Pancreas (tissue), 10 donors: ENCODE data around the gene AZGP1. TPM values are rescaled to one million over a fixed set of nuclear protein-coding genes. Genes with fewer than 3 reads are reported as not detected.

ENCODE experiments used
- ATAC-seq, 4 donors: fragments of 200-7000 bp; cut with Tn5 transposase; one replicate each; pipeline versions ENCODE4 v1.8.0 to v1.9.1; 2020; ENCODE audit warnings: mild to moderate bottlenecking in 4 of 4, moderate library complexity in 4 of 4
- DNase-seq, 6 donors: peaks; one replicate each; pipeline ENCODE4 v3.0.0-alpha.2; 2020
- FAIRE-seq: peaks from 2 replicates; lab custom pipeline; 2012; peaks lifted over from hg19 to GRCh38; lab: Jason Lieb, UNC
- H3K27ac ChIP-seq, 4 donors: fragments of 200-600 bp; sonication (generic); 1 replicate in 3 of 4; 2 replicates in 1 of 4; pipeline versions ENCODE4 v1.5.0 to v1.8.0; 2020
- H3K27me3 ChIP-seq, 4 donors: fragments of 200-600 bp; one replicate each; pipeline ENCODE4 v1.8.0; 2021
- H3K36me3 ChIP-seq, 3 donors: fragments of 200-600 bp; sonication (generic) in 1 of 3; one replicate each; pipeline versions ENCODE4 v1.5.0 to v1.8.0; 2020 to 2021
- H3K4me1 ChIP-seq, 3 donors: fragments of 200-600 bp; one replicate each; pipeline ENCODE4 v1.8.0; 2021
- H3K4me3 ChIP-seq, 4 donors: fragments of 200-600 bp; sonication (generic) in 2 of 4; one replicate each; pipeline versions ENCODE4 v1.5.0 to v1.8.0; 2020 to 2021
- H3K9me3 ChIP-seq, 4 donors: fragments of 200-600 bp; one replicate each; pipeline ENCODE4 v1.8.0; 2021
- WGBS, 2 donors: extraction: QIAGEN DNeasy Blood & Tissue Kit; methylation state at CpG; one replicate each; pipeline ENCODE4 v1.1.7; 2013; 5-methylcytosine and 5-hydroxymethylcytosine counted together
- intact Hi-C, 3 donors: fragments of 100-400 bp; cut with DNase I; formaldehyde crosslinking; loops; one replicate each; pipeline versions ENCODE4 v1.11.1 to v1.14.2; 2022
- polyA plus RNA-seq, 2 donors: library from polyadenylated mRNA; stranded (reverse); fragments of 200-250 nt; gene quantifications; one replicate each; pipeline ENCODE4 v1.2.3, GENCODE V29; 2013
- total RNA-seq, 6 donors: library from RNA; stranded (reverse); fragmentation: NEBNext Ultra II Directional in 4 of 6; extraction: Animal tissue kit (Norgen Biotek cat#: 25700) in 4 of 6; gene quantifications; one replicate each; pipeline versions ENCODE4 v1.2.1 to v1.2.4, GENCODE V29; 2021 to 2023
- TF ChIP-seq, protein P1 (sequence below), 4 donors: fragments of 200-600 bp; sonication (generic) in 3 of 4; IDR thresholded peaks; one replicate each; pipeline versions ENCODE4 v1.5.0 to v1.8.0; 2021; ENCODE audit warnings: antibody characterized with exemption in 4 of 4
- donor health status: healthy with polysubstance abuse.
- donor health status: DM: no; HTN: no; CAD: no; lungs with moderate emphysema.
- donor health status: DM: no; HTN: no; CAD: no.
- donor health status: control.
- donor health status: control.
- donor health status: Bipolar disorder and iron deficiency.
- donor health status: DM: yes; HTN: yes; CAD: no.
- donor health status: DM: no; HTN: no; CAD: no.
- donor health status: DM: no; HTN: no; CAD: no.
- donor health status: DM: yes; HTN: yes; CAD: no.

Gene AZGP1
- total RNA-seq = 100 to 1,000 TPM; 174 to 262 (median 214) TPM
- 100 to 1,000 TPM; 362 to 686 TPM for polyA plus RNA-seq

DNA sequence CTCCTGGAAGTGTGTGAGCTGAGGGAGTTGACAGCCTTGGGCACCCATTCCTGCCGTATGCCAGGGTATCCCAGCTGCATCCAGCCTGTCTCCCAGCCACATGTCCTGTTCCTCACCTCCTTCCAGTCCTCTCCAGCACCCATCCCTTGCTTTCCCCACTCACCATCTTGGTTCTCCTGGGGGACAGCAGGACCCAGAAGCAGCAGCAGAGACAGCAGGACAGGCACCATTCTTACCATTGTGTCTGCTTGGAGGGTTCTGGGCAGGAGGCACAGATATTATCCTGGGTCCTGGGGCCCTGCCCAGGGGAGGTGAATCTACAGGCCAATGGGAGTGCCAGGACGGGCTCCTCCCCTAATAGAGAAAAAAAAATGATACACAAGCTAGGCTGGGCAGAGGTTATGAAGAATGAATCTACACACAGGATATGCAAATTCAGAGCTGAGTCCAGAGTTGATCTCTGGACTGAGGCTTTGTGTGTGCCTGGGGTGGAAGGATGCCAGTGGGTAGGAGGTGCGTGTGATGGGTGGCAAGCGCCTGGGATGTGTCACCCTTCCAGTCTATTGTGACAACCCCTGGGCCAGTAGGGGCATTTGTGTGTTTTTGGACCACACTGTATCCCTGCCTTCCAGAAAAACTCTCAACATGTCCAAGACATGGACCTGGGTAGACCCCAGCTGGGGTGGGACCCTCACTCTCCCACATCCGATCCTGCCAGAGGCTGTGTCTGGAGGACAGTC is at the start of gene AZGP1:
TSS of gene AZGP1 (minus strand) at position 250 of the 740 bp plus-strand sequence. CDS start at position 239, 11 bp downstream.
- FAIRE-seq (no peak), DNase-seq (peak; percentile 71 to 89 (median 84)), ATAC-seq (peak; percentile 95 to 97 (median 96))
- peaks cover 0 to 4% (median 0%) of the 10 kb centered on the region in 3 donors for H3K36me3 ChIP-seq
- intact Hi-C loops = no loop called here
- peak within 1 kb of the TSS; percentile 7 to 46 (median 34) for H3K4me3 ChIP-seq
- H3K4me1 ChIP-seq = peaks cover 0 to 11% (median 0%) of the 10 kb centered on the region in 3 donors
- H3K9me3 ChIP-seq = no peaks in the 10 kb centered on the region
- no peaks in the 10 kb centered on the region for H3K27me3 ChIP-seq
- TF ChIP-seq, protein P1, sequence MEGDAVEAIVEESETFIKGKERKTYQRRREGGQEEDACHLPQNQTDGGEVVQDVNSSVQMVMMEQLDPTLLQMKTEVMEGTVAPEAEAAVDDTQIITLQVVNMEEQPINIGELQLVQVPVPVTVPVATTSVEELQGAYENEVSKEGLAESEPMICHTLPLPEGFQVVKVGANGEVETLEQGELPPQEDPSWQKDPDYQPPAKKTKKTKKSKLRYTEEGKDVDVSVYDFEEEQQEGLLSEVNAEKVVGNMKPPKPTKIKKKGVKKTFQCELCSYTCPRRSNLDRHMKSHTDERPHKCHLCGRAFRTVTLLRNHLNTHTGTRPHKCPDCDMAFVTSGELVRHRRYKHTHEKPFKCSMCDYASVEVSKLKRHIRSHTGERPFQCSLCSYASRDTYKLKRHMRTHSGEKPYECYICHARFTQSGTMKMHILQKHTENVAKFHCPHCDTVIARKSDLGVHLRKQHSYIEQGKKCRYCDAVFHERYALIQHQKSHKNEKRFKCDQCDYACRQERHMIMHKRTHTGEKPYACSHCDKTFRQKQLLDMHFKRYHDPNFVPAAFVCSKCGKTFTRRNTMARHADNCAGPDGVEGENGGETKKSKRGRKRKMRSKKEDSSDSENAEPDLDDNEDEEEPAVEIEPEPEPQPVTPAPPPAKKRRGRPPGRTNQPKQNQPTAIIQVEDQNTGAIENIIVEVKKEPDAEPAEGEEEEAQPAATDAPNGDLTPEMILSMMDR (IDR thresholded peaks at IDR 0.05) = no peak
- WGBS, 2 donors = 24 to 26% methylated on average over 5 of the region's 5 CpGs
- H3K27ac ChIP-seq = peak within 1 kb of the TSS; percentile 78 to 84 (median 82)

DNA sequence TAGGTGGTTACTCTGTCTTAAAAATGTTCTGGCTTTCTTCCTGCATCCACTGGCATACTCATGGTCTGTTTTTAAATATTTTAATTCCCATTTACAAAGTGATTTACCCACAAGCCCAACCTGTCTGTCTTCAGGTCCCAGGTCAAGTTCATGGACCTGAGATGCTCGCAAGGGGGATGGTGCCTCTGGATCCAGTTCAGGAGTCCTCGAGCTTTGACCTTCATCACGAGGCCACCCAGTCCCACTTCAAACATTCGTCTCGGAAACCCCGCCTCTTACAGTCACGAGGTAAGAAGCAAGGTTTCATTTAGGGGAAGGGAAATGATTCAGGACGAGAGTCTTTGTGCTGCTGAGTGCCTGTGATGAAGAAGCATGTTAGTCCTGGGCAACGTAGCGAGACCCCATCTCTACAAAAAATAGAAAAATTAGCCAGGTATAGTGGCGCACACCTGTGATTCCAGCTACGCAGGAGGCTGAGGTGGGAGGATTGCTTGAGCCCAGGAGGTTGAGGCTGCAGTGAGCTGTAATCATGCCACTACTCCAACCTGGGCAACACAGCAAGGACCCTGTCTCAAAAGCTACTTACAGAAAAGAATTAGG is 48.3 kb upstream of the AZGP1 start:
- Histone ChIP-seq H3K4me1 (peaks cover 27 to 45% (median 43%) of the 10 kb centered on the region in 3 donors), H3K4me3 (no peak overlapping the region), H3K27ac (peak overlapping the region in 2 of 4 donors; percentile 70 to 88), H3K9me3 (no peaks in the 10 kb centered on the region), H3K36me3 (peaks cover 9 to 40% (median 15%) of the 10 kb centered on the region in 3 donors), H3K27me3 (no peaks in the 10 kb centered on the region)
- 42 to 44% methylated on average over 12 of the region's 12 CpGs for WGBS, 2 donors
- FAIRE-seq (no peak), ATAC-seq (peak in 1 of 4 donors; percentile 34), DNase-seq (no peak)
- intact Hi-C loops = no loop called here
- TF ChIP-seq, protein P1 (IDR thresholded peaks at IDR 0.05) = no peak

DNA sequence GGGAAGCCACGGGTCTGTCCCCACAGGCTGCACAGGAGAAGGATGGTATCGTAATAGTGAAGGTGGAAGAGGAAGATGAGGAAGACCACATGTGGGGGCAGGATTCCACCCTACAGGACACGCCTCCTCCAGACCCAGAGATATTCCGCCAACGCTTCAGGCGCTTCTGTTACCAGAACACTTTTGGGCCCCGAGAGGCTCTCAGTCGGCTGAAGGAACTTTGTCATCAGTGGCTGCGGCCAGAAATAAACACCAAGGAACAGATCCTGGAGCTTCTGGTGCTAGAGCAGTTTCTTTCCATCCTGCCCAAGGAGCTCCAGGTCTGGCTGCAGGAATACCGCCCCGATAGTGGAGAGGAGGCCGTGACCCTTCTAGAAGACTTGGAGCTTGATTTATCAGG is 47.7 kb upstream of the AZGP1 start:
- intact Hi-C loops = no loop called here
- Histone ChIP-seq H3K4me1 (peaks cover 27 to 49% (median 45%) of the 10 kb centered on the region in 3 donors), H3K27me3 (no peaks in the 10 kb centered on the region), H3K9me3 (no peaks in the 10 kb centered on the region), H3K4me3 (peak overlapping the region in 1 of 4 donors; percentile 13), H3K36me3 (peaks cover 9 to 40% (median 15%) of the 10 kb centered on the region in 3 donors), H3K27ac (peak overlapping the region in 3 of 4 donors; percentile 39 to 88 (median 70))
- WGBS, 2 donors = 76 to 79% methylated on average over 12 of the region's 12 CpGs
- ATAC-seq (no peak), DNase-seq (no peak), FAIRE-seq (no peak)
- TF ChIP-seq, protein P1 (IDR thresholded peaks at IDR 0.05) = no peak

DNA sequence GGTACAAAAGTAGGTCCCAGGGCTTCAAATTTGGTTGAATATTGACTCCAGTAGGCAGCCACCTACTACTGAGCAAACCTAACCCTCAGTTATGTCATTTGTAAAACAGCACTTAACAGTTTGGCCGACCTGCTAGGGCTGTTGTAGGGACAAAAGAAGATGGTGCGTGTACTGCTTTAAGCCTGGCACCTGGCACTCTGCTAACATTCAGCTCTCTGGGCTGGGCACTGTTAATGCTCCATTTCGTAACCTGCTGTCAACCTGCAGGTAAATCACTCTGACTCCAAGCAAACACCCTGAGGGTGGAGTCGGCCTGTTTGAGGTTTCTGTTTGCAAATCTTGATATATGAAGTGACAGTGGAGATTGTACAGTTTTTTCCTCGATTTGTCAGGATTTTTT is 46.8 kb upstream of the AZGP1 start:
- no peaks in the 10 kb centered on the region for H3K9me3 ChIP-seq
- FAIRE-seq (no peak), DNase-seq (peak in 4 of 6 donors; percentile 72 to 85 (median 84)), ATAC-seq (peak; percentile 97 to 98 (median 97))
- intact Hi-C loops = no loop called here
- H3K27me3 ChIP-seq = no peaks in the 10 kb centered on the region
- H3K27ac ChIP-seq = peak overlapping the region; percentile 20 to 88 (median 64)
- peaks cover 9 to 40% (median 15%) of the 10 kb centered on the region in 3 donors for H3K36me3 ChIP-seq
- peaks cover 30 to 55% (median 52%) of the 10 kb centered on the region in 3 donors for H3K4me1 ChIP-seq
- H3K4me3 ChIP-seq = peak overlapping the region in 1 of 4 donors; percentile 13
- 11 to 13% methylated on average over 5 of the region's 5 CpGs for WGBS, 2 donors
- TF ChIP-seq, protein P1 (IDR thresholded peaks at IDR 0.05) = no peak
